Measurements from ENCODE around the gene PAQR5.

Gene PAQR5

GRCh38 chr15:69320977-69321554 lies 22.4 kb downstream of the PAQR5 start:
- Histone ChIP-seq H3K79me2 (ENCODE audit: insufficient read depth, low read length) (no peaks in the 10 kb centered on the region), H3K36me3 (ENCODE audit: insufficient read depth, low read length) (no peaks in the 10 kb centered on the region), H3K9me3 (ENCODE audit: insufficient read depth, low read length, severe bottlenecking) (no peaks in the 10 kb centered on the region), H3K4me1 (ENCODE audit: insufficient read depth, low read length) (no peaks in the 10 kb centered on the region), H3K27ac (ENCODE audit: low read length) (no peak overlapping the region), H4K20me1 (ENCODE audit: insufficient read depth, low read length) (no peaks in the 10 kb centered on the region), H2AFZ (ENCODE audit: low read depth, low read length) (no peak overlapping the region), H3K4me2 (ENCODE audit: insufficient read depth, low read length) (no peak overlapping the region), H3K4me3 (ENCODE audit: low read depth in 1 of 2, low read length in 2 of 2) (no peak overlapping the region), H3K9ac (ENCODE audit: low read depth, low read length) (no peak overlapping the region), H3K27me3 (ENCODE audit: insufficient read depth, low read length, poor library complexity) (peaks cover 8% of the 10 kb centered on the region)
- ATAC-seq (ENCODE audit: insufficient read depth, low read depth) = no peak
- DNase-seq = no peak
- TF ChIP-seq CTCF (IDR thresholded peaks at IDR 0.05; ENCODE audit: borderline replicate concordance, extremely low read depth, low read length, poor library complexity, severe bottlenecking) = no peak
- no peak for TF ChIP-seq EZH2 (IDR thresholded peaks at IDR 0.05; ENCODE audit: borderline replicate concordance, low read depth, low read length, severe bottlenecking)

GRCh38 chr15:69323893-69324430 lies 25.2 kb downstream of the PAQR5 start:
- TF ChIP-seq CTCF (IDR thresholded peaks at IDR 0.05; ENCODE audit: borderline replicate concordance, extremely low read depth, low read length, poor library complexity, severe bottlenecking) (no peak), EZH2 (IDR thresholded peaks at IDR 0.05; ENCODE audit: borderline replicate concordance, low read depth, low read length, severe bottlenecking) (no peak)
- no peak overlapping the region for H3K27ac ChIP-seq (ENCODE audit: low read length)
- no peak overlapping the region for H3K4me3 ChIP-seq (ENCODE audit: low read depth in 1 of 2, low read length in 2 of 2)
- DNase-seq (no peak), ATAC-seq (ENCODE audit: insufficient read depth, low read depth) (no peak)
- no peaks in the 10 kb centered on the region for H4K20me1 ChIP-seq (ENCODE audit: insufficient read depth, low read length)
- H3K9ac ChIP-seq (ENCODE audit: low read depth, low read length) = no peak overlapping the region
- peaks cover 8% of the 10 kb centered on the region for H3K27me3 ChIP-seq (ENCODE audit: insufficient read depth, low read length, poor library complexity)
- no peaks in the 10 kb centered on the region for H3K4me1 ChIP-seq (ENCODE audit: insufficient read depth, low read length)
- no peak overlapping the region for H3K4me2 ChIP-seq (ENCODE audit: insufficient read depth, low read length)
- no peak overlapping the region for H2AFZ ChIP-seq (ENCODE audit: low read depth, low read length)
- H3K36me3 ChIP-seq (ENCODE audit: insufficient read depth, low read length) = no peaks in the 10 kb centered on the region
- no peaks in the 10 kb centered on the region for H3K79me2 ChIP-seq (ENCODE audit: insufficient read depth, low read length)
- H3K9me3 ChIP-seq (ENCODE audit: insufficient read depth, low read length, severe bottlenecking) = no peaks in the 10 kb centered on the region

- Histone ChIP-seq H3K27ac (ENCODE audit: low read length) (no peak overlapping the region), H3K27me3 (ENCODE audit: insufficient read depth, low read length, poor library complexity) (peaks cover 8% of the 10 kb centered on the region), H3K36me3 (ENCODE audit: insufficient read depth, low read length) (no peaks in the 10 kb centered on the region), H3K9me3 (ENCODE audit: insufficient read depth, low read length, severe bottlenecking) (no peaks in the 10 kb centered on the region), H2AFZ (ENCODE audit: low read depth, low read length) (no peak overlapping the region), H3K79me2 (ENCODE audit: insufficient read depth, low read length) (no peaks in the 10 kb centered on the region), H3K4me3 (ENCODE audit: low read depth in 1 of 2, low read length in 2 of 2) (no peak overlapping the region), H4K20me1 (ENCODE audit: insufficient read depth, low read length) (no peaks in the 10 kb centered on the region), H3K4me2 (ENCODE audit: insufficient read depth, low read length) (no peak overlapping the region), H3K4me1 (ENCODE audit: insufficient read depth, low read length) (no peaks in the 10 kb centered on the region), H3K9ac (ENCODE audit: low read depth, low read length) (no peak overlapping the region)
- TF ChIP-seq CTCF (IDR thresholded peaks at IDR 0.05; ENCODE audit: borderline replicate concordance, extremely low read depth, low read length, poor library complexity, severe bottlenecking) (no peak), EZH2 (IDR thresholded peaks at IDR 0.05; ENCODE audit: borderline replicate concordance, low read depth, low read length, severe bottlenecking) (no peak)
- DNase-seq = no peak
- no peak for ATAC-seq (ENCODE audit: insufficient read depth, low read depth)
Measured at GRCh38 chr15:69324565-69324964, 25.9 kb downstream of the PAQR5 start.

All from DND-41 (cell line).